Left forelimb (tissue), 1 donor: ENCODE data around the gene PNPO.
A peak's percentile ranks its signal among the peaks of the same experiment; 100 is the strongest.
"Not testable (repeated sequence)": the region's sequence is repeated elsewhere in the genome, so short reads cannot be mapped to it uniquely, and the experiment has no call there.

Experiments used
- DNase-seq: peaks from one replicate; pipeline ENCODE4 v3.0.0-alpha.2; 2018; ENCODE audit warnings: low spot score

PNPO gene

DNA sequence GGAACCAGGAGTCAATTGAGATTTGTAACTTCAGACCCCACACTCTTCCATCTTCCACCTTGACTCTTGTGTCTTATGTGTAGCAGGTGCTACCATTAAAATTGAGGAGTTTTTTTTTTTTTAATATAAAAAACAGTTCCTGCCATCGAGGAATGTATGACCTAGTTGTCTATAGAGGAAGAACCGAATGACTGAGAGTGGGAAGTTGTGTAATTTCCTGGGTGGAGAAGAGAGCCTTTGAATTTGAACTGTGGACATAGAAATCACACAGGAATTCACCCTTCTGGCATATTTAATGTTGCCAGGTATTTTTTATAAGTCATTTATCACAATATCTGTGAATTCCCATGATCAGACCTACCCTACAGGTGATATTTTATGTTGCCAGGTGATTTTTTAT is 23.4 kb upstream of the PNPO start:
- no peak for DNase-seq

DNA sequence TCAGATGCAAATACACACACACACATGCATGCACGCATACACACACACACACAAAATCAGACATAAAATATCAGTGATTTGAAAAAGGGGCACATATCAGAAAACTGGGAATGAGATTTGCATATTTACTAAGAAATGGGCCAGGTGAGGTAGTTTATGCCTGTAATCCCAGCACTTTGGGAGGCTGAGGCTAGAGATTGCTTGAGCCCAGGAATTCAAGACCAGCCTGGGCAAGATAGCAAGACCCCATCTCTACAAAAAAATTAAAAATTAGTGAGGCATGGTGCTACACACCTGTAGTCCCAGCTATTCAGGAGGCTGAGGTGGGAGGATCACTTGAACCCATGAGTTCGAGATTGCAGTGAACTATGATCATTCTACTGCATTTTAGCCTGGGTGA is 22.4 kb upstream of the PNPO start:
- DNase-seq, result no peak

DNA sequence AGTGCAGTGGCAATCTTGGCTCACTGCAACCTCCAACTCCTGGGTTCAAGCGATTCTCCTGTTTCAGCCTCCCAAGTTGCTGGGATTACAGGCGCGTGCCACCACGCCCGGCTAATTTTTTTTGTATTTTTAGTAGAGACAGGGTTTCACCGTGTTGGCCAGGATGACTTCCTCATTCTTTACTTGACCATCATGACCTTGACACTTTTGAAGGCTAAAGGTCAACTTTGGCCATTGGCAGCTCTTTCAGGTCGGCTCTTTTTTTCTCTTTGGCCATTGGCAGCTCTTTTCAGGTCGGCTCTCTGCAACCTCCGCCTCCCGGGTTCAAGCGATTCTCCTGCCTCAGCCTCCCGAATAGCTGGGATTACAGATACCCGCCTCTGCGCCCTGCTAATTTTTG is 21.5 kb upstream of the PNPO start:
- not testable (repeated sequence) for DNase-seq

GRCh38 chr17:47924785-47925677 is 16.3 kb upstream of the PNPO start:
- no peak for DNase-seq

GRCh38 chr17:47925678-47925988 is 15.7 kb upstream of the PNPO start:
- DNase-seq, result no peak

- DNase-seq, result no peak
Observed at GRCh38 chr17:47927821-47928400, 13.5 kb upstream of the PNPO start.

GRCh38 chr17:47928415-47928814 is 13.0 kb upstream of the PNPO start:
- no peak for DNase-seq

DNA sequence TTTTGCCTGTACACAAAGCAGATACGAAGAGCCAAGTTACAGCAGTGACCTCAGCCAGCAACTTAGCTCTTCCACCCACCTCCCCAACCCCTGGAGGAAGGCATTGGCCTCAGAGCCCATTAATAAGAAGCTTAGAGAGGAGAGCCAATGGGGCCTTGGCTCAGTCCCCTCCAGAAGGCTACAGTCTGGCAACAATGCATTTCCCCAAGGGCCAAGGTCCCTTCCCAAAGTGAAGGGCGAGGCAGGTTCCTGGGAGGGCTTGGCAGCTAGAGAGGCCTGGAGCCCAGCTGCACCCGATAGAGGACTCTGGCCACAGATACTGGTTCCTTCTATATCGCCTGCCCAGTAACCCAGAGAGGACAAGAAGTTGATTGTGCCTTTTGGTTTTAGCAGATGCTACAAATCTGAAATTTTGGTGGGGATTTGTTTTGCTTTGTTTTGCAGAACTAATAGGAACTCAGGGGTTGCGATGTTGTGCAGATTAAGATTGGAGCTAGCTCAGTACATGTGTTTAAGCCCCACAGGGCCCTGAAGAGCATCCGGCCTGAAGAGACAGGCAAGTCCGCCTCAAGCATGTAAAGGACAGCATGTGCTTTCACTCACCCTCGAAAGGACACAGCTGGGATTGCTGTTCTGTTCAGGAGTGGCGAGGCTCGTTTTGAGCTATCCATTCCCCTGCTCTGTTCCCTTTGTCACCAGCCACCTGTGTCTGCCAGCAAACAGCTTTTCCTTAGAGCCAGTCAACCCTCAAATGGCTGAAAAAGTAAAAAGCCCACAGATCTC is 12.0 kb upstream of the PNPO start:
- DNase-seq, result no peak

DNA sequence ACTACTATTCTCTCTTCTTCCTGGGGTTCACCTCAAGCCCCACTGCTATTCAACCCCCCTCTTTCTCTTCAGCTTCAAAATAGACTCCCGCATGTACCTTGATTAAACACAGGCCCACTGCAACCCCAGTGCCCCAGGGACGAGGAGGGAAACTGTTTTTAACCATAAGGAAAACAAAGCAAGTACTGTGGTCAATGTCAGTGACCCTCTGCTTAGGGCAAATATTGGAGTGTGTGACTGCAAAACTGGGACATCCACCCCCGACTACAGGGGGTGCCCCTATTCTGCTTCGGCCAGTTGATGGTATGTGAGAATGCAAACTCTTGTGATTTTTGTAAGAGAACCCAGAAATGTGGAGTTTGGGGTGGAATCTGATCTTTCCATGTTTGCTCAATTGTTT is 9.5 kb upstream of the PNPO start:
- no peak for DNase-seq

- DNase-seq, result no peak
Observed at GRCh38 chr17:47934856-47935255, 6.5 kb upstream of the PNPO start.

- not testable (repeated sequence) for DNase-seq
Observed at GRCh38 chr17:47935468-47935867, 5.9 kb upstream of the PNPO start.

GRCh38 chr17:47935961-47936360 is 5.4 kb upstream of the PNPO start:
- DNase-seq, result no peak

DNA sequence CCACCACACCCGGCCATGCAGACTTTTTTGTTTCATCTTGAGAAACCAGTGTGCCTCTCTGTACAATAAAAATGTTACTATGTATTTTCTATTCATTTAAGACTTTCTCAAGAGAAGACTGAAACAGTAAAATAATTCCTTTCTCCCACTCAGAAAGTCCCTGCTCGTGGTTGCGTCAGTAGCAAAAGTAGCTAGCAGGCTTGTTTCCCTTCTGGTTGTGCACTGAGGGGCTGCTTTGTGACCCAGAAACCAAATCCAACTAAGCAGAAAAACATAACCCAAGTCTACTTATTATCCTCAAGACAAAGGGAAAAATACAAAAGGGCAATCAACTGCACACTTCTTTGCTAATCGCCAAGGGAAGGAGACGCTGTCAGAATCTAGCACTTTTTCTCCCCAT is 3.4 kb upstream of the PNPO start:
- no peak for DNase-seq

GRCh38 chr17:47942096-47942510 is 732 bp downstream of the PNPO start:
- DNase-seq, result no peak

DNA sequence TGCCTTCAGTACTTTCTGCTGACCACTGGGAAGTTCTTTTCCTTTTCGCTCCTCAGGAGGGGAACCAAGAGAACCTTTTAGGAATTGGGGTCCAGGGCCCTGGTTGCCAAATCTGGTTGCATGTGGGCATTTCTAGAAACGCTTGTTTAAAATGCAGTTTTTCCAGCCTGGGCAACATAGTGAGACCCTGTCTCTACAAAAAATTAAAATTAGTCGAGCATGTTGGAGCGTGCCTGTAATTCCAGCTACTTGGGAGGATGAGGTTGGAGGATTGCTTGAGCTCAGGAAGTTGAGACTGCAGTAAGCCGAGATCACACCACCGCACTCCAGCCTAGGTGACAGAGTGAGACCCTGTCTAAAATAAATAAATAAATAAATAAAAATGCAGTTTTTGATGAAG is 1.2 kb downstream of the PNPO start:
- no peak for DNase-seq

GRCh38 chr17:47945080-47945479 is 3.7 kb downstream of the PNPO start:
- DNase-seq, result no peak

DNA sequence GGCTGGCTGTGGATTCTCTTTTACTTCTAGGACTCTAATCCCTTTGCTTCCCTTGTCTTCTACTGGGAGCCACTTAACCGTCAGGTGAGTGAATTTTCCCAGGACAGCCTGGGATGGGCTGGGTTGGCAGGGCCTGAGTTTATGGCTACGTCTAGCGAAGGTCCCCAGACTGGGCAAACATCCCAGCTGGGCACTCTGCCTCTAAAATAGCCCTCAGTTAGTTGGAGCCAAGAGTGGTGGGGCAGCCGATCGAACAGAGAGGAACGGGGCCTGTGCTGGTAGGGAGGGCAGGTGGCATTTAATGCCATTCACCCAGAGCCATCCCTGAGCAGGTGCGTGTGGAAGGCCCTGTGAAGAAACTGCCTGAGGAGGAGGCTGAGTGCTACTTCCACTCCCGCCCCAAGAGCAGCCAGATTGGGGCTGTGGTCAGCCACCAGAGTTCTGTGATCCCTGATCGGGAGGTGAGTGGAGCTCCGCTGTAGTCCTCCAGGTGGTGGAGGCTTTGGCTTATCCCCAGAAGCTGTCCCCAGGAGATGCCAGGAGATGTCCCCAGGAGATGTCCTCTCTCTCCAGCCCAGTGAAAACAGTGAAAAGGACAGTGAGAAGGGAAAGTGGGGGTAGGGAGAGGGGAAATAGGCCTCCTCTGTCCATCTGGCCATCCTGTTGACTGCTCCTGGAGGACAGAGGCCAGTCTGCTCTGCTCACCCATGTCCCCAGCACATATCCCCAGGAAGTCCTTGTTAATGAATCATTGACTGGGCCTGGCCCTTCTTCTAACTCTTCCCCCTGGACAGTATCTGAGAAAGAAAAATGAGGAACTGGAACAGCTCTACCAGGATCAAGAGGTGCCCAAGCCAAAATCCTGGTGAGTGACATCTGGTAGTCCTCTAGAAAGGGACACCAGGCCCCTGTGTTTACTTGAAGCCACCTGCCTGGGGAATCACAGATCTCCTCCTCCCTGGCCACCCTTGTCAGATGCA is 4.4 kb downstream of the PNPO start:
- no peak for DNase-seq

GRCh38 chr17:47946516-47946915 is 5.1 kb downstream of the PNPO start:
- no peak for DNase-seq

GRCh38 chr17:47946929-47947397 is 5.6 kb downstream of the PNPO start:
- no peak for DNase-seq

DNA sequence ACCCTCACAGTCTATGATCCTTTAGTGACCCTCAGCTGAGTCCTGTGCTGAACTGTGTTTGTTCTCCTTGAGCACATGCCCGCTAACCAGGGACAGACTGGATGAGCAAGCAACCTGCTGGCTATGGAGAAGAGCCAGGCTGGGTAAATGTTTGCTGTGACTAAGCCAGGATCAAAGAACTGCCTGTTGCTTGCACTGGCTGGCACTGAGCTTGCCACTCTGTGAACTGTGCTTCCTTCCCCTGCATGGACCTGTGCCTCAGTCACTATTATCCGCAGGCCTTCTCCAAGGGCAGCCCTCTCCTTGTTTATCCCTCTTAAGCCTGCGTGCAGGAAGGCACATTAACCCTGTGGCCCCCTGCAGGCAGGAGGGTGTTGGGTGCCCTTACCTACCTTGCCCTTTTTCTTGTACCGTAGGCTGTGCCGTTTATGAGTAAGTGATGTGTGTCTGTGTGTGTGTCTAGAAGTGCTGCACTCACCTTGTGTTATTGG is 7.4 kb downstream of the PNPO start:
- no peak for DNase-seq

DNA sequence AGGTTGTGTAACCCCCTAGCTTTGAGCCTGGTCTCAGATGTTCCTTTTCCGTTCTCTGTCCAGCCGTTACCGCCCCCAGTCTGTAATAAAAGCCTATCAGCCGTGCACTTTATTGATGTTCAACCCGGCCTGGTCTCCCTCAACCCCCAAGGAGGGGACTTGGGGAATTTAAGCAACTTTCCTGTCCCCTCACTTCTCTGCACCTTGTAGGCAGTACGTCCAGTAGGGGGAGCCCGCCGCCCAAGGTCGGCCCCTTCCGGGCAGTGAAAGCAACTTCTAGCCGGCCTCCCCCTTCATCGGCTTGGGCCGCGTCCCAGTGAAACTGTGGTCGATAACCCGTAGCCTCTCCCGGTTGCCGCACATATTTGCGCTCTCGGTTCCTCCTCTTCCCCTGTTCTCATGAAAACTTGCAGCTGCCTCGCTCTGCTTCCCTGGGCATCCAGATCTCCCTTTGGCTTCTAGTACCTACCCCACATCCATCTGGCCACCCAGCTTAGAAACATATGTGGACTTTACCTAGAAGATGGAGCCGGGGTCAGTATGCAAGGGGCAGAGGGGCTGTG is 7.9 kb downstream of the PNPO start:
- DNase-seq, result peak; percentile 92
